ENCODE results near the gene CTTNBP2NL.

CTTNBP2NL gene

DNA sequence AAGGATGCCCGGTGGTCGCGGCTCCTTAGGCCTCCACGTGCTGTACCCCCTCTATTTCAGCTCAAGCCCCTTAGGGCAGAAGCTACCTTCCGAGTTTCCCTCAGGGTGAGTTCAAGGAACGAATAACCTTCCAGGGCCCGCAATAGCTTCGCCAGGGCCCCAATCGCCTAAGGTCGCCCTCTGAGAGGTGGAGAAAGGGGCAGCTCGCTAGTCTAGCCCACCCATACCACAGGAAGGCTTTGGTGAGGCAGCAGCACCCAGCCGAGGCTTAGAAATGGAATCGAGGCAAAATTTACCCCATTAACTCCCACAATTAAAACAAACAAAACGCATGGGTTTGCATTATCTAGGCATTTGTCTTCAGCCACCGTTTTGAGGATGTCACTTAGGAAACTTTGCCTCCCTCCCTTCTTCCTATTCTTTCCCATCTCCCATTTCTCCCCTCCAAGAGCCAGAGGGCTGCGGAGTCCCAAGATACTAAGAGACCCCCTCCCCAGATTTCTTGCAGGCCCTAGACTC, 113.7 kb downstream of the CTTNBP2NL start:
- no peak for DNase-seq

DNA sequence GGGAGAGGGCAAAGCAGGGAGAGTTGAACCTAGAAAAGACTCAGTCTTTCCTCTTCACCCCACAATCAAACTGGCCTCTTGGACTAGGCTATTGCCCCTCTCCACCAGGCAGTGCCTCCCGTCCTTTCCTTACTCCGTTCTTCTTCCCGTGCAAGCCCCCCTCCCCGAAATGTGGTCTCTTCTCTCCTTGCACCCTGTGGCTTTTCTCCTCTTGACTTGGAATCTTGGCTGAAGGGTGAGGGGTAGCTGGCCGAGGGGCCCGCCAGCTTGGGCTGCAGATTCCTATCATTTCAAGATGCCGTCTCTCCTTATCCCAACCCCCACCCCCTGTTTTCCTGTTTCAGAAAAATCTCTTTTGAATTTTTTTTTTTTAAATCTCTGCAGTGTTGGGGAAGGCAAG, 114.3 kb downstream of the CTTNBP2NL start:
- no peak for DNase-seq
